ENCODE results near the gene LCMT1.

Gene LCMT1

GRCh38 chr16:25081702-25082101 is 29.8 kb upstream of the LCMT1 start:
- no peaks in the 10 kb centered on the region for H3K4me1 ChIP-seq (ENCODE audit: control extremely low read depth in 1 of 4, control insufficient read depth in 4 of 4, insufficient read depth in 4 of 4, low read length in 3 of 4)
- H3K27me3 ChIP-seq (replicated peaks in 2 of 5; ENCODE audit: control insufficient read depth in 4 of 5, insufficient read depth in 5 of 5, low read length in 4 of 5), result no peaks in the 10 kb centered on the region
- 97% methylated on average over 8 of the region's 9 CpGs for WGBS (ENCODE audit: insufficient coverage)
- no peak overlapping the region for H3K27ac ChIP-seq (ENCODE audit: insufficient read depth in 1 of 2, low read depth in 1 of 2, low read length in 2 of 2, poor library complexity in 1 of 2, severe bottlenecking in 2 of 2)
- DNase-seq, result no peak
- peaks cover 0 to 3% (median 0%) of the 10 kb centered on the region in 5 experiments for H3K9me3 ChIP-seq (ENCODE audit: control extremely low read depth in 1 of 5, control insufficient read depth in 4 of 5, insufficient read depth in 2 of 5, low read depth in 1 of 5, low read length in 4 of 5)
- ChIA-PET POLR2A (interaction anchor here (0.7 kb wide), 1 partner anchor 63 kb away, joined by 3 read pairs; no protein-coding TSS in a partner anchor), CTCF (interaction anchor here (1.0 kb wide), 1 partner anchor 17 kb away, joined by 3 read pairs; no protein-coding TSS in a partner anchor)
- H3K36me3 ChIP-seq (ENCODE audit: control insufficient read depth in 4 of 4, insufficient read depth in 4 of 4, low read length in 3 of 4), result peaks cover 0 to 2% (median 0%) of the 10 kb centered on the region in 4 experiments
- H3K4me3 ChIP-seq (ENCODE audit: control insufficient read depth in 1 of 7, extremely low read depth in 1 of 7, insufficient read depth in 4 of 7, low read depth in 2 of 7, low read length in 6 of 7), result no peak overlapping the region

GRCh38 chr16:25083065-25083464 is 28.5 kb upstream of the LCMT1 start:
- ChIA-PET POLR2A (no interaction called here), CTCF (no interaction called here)
- Histone ChIP-seq H3K27ac (ENCODE audit: insufficient read depth in 1 of 2, low read depth in 1 of 2, low read length in 2 of 2, poor library complexity in 1 of 2, severe bottlenecking in 2 of 2) (no peak overlapping the region), H3K36me3 (ENCODE audit: control insufficient read depth in 4 of 4, insufficient read depth in 4 of 4, low read length in 3 of 4) (peaks cover 0 to 2% (median 0%) of the 10 kb centered on the region in 4 experiments), H3K4me1 (ENCODE audit: control extremely low read depth in 1 of 4, control insufficient read depth in 4 of 4, insufficient read depth in 4 of 4, low read length in 3 of 4) (no peaks in the 10 kb centered on the region), H3K9me3 (ENCODE audit: control extremely low read depth in 1 of 5, control insufficient read depth in 4 of 5, insufficient read depth in 2 of 5, low read depth in 1 of 5, low read length in 4 of 5) (peaks cover 0 to 3% (median 0%) of the 10 kb centered on the region in 5 experiments), H3K27me3 (replicated peaks in 2 of 5; ENCODE audit: control insufficient read depth in 4 of 5, insufficient read depth in 5 of 5, low read length in 4 of 5) (no peaks in the 10 kb centered on the region), H3K4me3 (ENCODE audit: control insufficient read depth in 1 of 7, extremely low read depth in 1 of 7, insufficient read depth in 4 of 7, low read depth in 2 of 7, low read length in 6 of 7) (no peak overlapping the region)
- WGBS (ENCODE audit: insufficient coverage), result 100% methylated on average over 6 of the region's 6 CpGs
- DNase-seq, result no peak

GRCh38 chr16:25083701-25084100 is 27.8 kb upstream of the LCMT1 start:
- CTCF ChIA-PET, result no interaction called here
- Histone ChIP-seq H3K27me3 (replicated peaks in 2 of 5; ENCODE audit: control insufficient read depth in 4 of 5, insufficient read depth in 5 of 5, low read length in 4 of 5) (no peaks in the 10 kb centered on the region), H3K36me3 (ENCODE audit: control insufficient read depth in 4 of 4, insufficient read depth in 4 of 4, low read length in 3 of 4) (peaks cover 0 to 2% (median 0%) of the 10 kb centered on the region in 4 experiments), H3K27ac (ENCODE audit: insufficient read depth in 1 of 2, low read depth in 1 of 2, low read length in 2 of 2, poor library complexity in 1 of 2, severe bottlenecking in 2 of 2) (no peak overlapping the region), H3K4me1 (ENCODE audit: control extremely low read depth in 1 of 4, control insufficient read depth in 4 of 4, insufficient read depth in 4 of 4, low read length in 3 of 4) (no peaks in the 10 kb centered on the region), H3K4me3 (ENCODE audit: control insufficient read depth in 1 of 7, extremely low read depth in 1 of 7, insufficient read depth in 4 of 7, low read depth in 2 of 7, low read length in 6 of 7) (no peak overlapping the region), H3K9me3 (ENCODE audit: control extremely low read depth in 1 of 5, control insufficient read depth in 4 of 5, insufficient read depth in 2 of 5, low read depth in 1 of 5, low read length in 4 of 5) (no peaks in the 10 kb centered on the region)
- no peak for DNase-seq
- POLR2A ChIA-PET, result no interaction called here
- WGBS (ENCODE audit: insufficient coverage), result 91% methylated on average over 4 of the region's 6 CpGs

GRCh38 chr16:25084797-25085196 is 26.7 kb upstream of the LCMT1 start:
- H3K36me3 ChIP-seq (ENCODE audit: control insufficient read depth in 4 of 4, insufficient read depth in 4 of 4, low read length in 3 of 4), result no peaks in the 10 kb centered on the region
- CTCF ChIA-PET, result interaction anchor here (0.7 to 1.2 kb wide), 2 partner anchors 16 to 25 kb away, joined by 3 read pairs; no protein-coding TSS in a partner anchor

GRCh38 chr16:25087761-25088160 is 23.8 kb upstream of the LCMT1 start:
- peaks cover 0 to 5% (median 4%) of the 10 kb centered on the region in 4 experiments for H3K4me1 ChIP-seq (ENCODE audit: control extremely low read depth in 1 of 4, control insufficient read depth in 4 of 4, insufficient read depth in 4 of 4, low read length in 3 of 4)
- POLR2A ChIA-PET, result no interaction called here
- H3K4me3 ChIP-seq (ENCODE audit: control insufficient read depth in 1 of 7, extremely low read depth in 1 of 7, insufficient read depth in 4 of 7, low read depth in 2 of 7, low read length in 6 of 7), result no peak overlapping the region
- H3K27ac ChIP-seq (ENCODE audit: insufficient read depth in 1 of 2, low read depth in 1 of 2, low read length in 2 of 2, poor library complexity in 1 of 2, severe bottlenecking in 2 of 2), result no peak overlapping the region
- CTCF ChIA-PET, result no interaction called here
- H3K9me3 ChIP-seq (ENCODE audit: control extremely low read depth in 1 of 5, control insufficient read depth in 4 of 5, insufficient read depth in 2 of 5, low read depth in 1 of 5, low read length in 4 of 5), result no peaks in the 10 kb centered on the region
- no CpG with 5 or more reads among the region's 5 CpGs for WGBS (ENCODE audit: insufficient coverage)
- H3K36me3 ChIP-seq (ENCODE audit: control insufficient read depth in 4 of 4, insufficient read depth in 4 of 4, low read length in 3 of 4), result no peaks in the 10 kb centered on the region
- no peak for DNase-seq
- H3K27me3 ChIP-seq (replicated peaks in 2 of 5; ENCODE audit: control insufficient read depth in 4 of 5, insufficient read depth in 5 of 5, low read length in 4 of 5), result no peaks in the 10 kb centered on the region

More at GRCh38 chr16:25084797-25085196, 26.7 kb upstream of the LCMT1 start:
- Histone ChIP-seq H3K27me3 (replicated peaks in 2 of 5; ENCODE audit: control insufficient read depth in 4 of 5, insufficient read depth in 5 of 5, low read length in 4 of 5) (no peaks in the 10 kb centered on the region), H3K27ac (ENCODE audit: insufficient read depth in 1 of 2, low read depth in 1 of 2, low read length in 2 of 2, poor library complexity in 1 of 2, severe bottlenecking in 2 of 2) (no peak overlapping the region), H3K4me1 (ENCODE audit: control extremely low read depth in 1 of 4, control insufficient read depth in 4 of 4, insufficient read depth in 4 of 4, low read length in 3 of 4) (no peaks in the 10 kb centered on the region), H3K9me3 (ENCODE audit: control extremely low read depth in 1 of 5, control insufficient read depth in 4 of 5, insufficient read depth in 2 of 5, low read depth in 1 of 5, low read length in 4 of 5) (no peaks in the 10 kb centered on the region), H3K4me3 (ENCODE audit: control insufficient read depth in 1 of 7, extremely low read depth in 1 of 7, insufficient read depth in 4 of 7, low read depth in 2 of 7, low read length in 6 of 7) (no peak overlapping the region)
- POLR2A ChIA-PET, result interaction anchor here (0.6 kb wide), 1 partner anchor 155 kb away, joined by 3 read pairs; no protein-coding TSS in a partner anchor
- no peak for DNase-seq
- WGBS (ENCODE audit: insufficient coverage), result 100% methylated on average over 3 of the region's 6 CpGs

- DNase-seq, result no peak
- Histone ChIP-seq H3K36me3 (ENCODE audit: control insufficient read depth in 4 of 4, insufficient read depth in 4 of 4, low read length in 3 of 4) (no peaks in the 10 kb centered on the region), H3K27me3 (replicated peaks in 2 of 5; ENCODE audit: control insufficient read depth in 4 of 5, insufficient read depth in 5 of 5, low read length in 4 of 5) (no peaks in the 10 kb centered on the region), H3K27ac (ENCODE audit: insufficient read depth in 1 of 2, low read depth in 1 of 2, low read length in 2 of 2, poor library complexity in 1 of 2, severe bottlenecking in 2 of 2) (no peak overlapping the region), H3K4me3 (ENCODE audit: control insufficient read depth in 1 of 7, extremely low read depth in 1 of 7, insufficient read depth in 4 of 7, low read depth in 2 of 7, low read length in 6 of 7) (no peak overlapping the region), H3K9me3 (ENCODE audit: control extremely low read depth in 1 of 5, control insufficient read depth in 4 of 5, insufficient read depth in 2 of 5, low read depth in 1 of 5, low read length in 4 of 5) (no peaks in the 10 kb centered on the region), H3K4me1 (ENCODE audit: control extremely low read depth in 1 of 4, control insufficient read depth in 4 of 4, insufficient read depth in 4 of 4, low read length in 3 of 4) (peaks cover 9 to 21% (median 17%) of the 10 kb centered on the region in 4 experiments)
- WGBS (ENCODE audit: insufficient coverage), result 100% methylated on average over 5 of the region's 5 CpGs
- CTCF ChIA-PET, result interaction anchor here (1.3 kb wide), 1 partner anchor 27 kb away, joined by 3 read pairs; no protein-coding TSS in a partner anchor
- POLR2A ChIA-PET, result no interaction called here
These were observed 22.2 kb upstream of the LCMT1 start for GRCh38 chr16:25089351-25089750.

GRCh38 chr16:25092441-25092840 is 19.1 kb upstream of the LCMT1 start:
- 95% methylated on average over 9 of the region's 10 CpGs for WGBS (ENCODE audit: insufficient coverage)
- ChIA-PET CTCF (interaction anchor here (0.6 kb wide), 1 partner anchor 26 kb away, joined by 3 read pairs; no protein-coding TSS in a partner anchor), POLR2A (no interaction called here)
- Histone ChIP-seq H3K27ac (ENCODE audit: insufficient read depth in 1 of 2, low read depth in 1 of 2, low read length in 2 of 2, poor library complexity in 1 of 2, severe bottlenecking in 2 of 2) (no peak overlapping the region), H3K4me3 (ENCODE audit: control insufficient read depth in 1 of 7, extremely low read depth in 1 of 7, insufficient read depth in 4 of 7, low read depth in 2 of 7, low read length in 6 of 7) (no peak overlapping the region), H3K4me1 (ENCODE audit: control extremely low read depth in 1 of 4, control insufficient read depth in 4 of 4, insufficient read depth in 4 of 4, low read length in 3 of 4) (peaks cover 9 to 27% (median 26%) of the 10 kb centered on the region in 4 experiments), H3K36me3 (ENCODE audit: control insufficient read depth in 4 of 4, insufficient read depth in 4 of 4, low read length in 3 of 4) (no peaks in the 10 kb centered on the region), H3K27me3 (replicated peaks in 2 of 5; ENCODE audit: control insufficient read depth in 4 of 5, insufficient read depth in 5 of 5, low read length in 4 of 5) (no peaks in the 10 kb centered on the region), H3K9me3 (ENCODE audit: control extremely low read depth in 1 of 5, control insufficient read depth in 4 of 5, insufficient read depth in 2 of 5, low read depth in 1 of 5, low read length in 4 of 5) (no peaks in the 10 kb centered on the region)
- peak in 1 of 3 donors; percentile 6 for DNase-seq
